ENCODE measurements around the gene ACOXL. TPM values are rescaled to one million over a fixed set of nuclear protein-coding genes. Genes with fewer than 3 reads are reported as not detected.

The ACOXL gene
- total RNA-seq, 1 donor from 2014 or later: not detected

DNA sequence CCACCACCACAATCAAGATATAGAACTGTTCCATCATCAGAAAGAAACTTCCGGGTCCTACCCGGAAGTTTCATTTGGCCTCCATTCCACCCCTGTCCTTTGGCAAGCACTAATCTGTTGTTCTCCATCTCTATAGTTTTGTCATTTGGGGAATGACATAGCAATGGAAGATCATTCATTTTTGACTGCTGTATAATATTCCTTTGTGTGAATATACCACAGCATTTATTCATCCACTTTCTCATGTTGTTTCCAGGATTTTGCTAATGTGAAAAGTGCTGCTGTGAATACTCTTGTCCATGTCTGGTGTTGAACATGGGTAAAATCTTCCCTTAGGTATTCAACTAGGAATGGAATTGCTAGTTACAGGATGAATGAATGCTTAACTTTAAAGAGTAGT is 53.1 kb downstream of the ACOXL start:
- DNase-seq (ENCODE audit: low spot score in 2 of 2) (no peak), FAIRE-seq (no peak)

DNA sequence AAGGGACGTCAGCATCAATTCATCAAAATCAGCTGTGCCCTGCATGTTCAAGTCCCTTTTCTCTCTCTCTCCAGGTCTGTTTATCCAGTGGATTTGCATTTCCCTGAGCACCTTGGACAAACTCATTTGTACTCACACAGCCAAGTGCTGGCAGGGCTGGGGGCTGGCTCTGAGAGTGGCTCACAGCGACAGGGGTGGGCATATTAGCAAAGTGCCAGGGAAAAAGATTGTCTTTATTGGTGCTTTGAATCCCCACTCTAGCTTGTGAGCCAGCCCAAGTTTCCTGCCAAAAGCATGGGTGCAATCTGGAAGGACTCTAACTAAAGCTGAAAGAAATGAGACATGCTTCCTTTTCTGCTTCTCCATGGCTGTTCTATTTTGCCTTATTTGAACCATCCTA is 56.6 kb downstream of the ACOXL start:
- DNase-seq (ENCODE audit: low spot score in 2 of 2): no peak
- FAIRE-seq: no peak

DNA sequence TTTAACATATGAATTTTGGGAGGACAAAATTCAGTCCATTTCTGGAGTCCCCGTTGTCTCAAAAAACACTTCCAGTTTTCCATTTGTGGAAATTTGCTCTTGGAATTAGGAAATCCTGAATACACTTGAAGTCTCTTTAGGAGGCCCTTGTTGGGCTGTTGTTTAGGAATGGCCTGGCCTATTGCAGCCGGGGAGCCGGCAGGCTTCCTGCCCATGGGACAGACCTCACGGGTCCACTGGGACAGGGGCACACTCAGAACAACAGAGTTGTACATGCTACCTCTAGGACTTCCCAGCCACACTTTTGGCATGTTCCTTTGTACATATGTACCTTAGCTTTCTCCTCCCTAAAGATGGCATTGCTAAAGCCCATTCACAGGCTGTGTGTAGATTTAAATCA is 57.3 kb downstream of the ACOXL start:
- FAIRE-seq: no peak
- no peak for DNase-seq (ENCODE audit: low spot score in 2 of 2)

DNA sequence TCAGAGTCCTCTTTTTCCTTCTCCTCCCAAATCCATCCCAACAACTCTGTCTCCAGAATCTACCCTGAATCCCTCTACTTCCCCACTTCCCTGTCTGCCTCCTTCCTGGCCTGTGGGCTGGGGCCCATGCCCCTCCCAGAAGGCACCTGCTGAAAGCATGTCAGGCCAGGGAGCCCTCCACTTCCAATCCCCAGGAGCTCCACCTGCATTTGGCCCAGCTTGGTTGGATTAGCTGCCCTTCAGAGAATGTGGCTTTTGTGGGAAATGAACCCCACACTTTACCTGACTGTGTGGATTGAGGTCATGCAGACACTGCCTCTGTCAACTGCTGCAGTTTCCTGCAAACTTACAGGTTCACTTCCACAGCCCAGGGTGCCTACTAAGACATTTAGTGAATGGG is 58.5 kb downstream of the ACOXL start:
- FAIRE-seq (no peak), DNase-seq (ENCODE audit: low spot score in 2 of 2) (no peak)

DNA sequence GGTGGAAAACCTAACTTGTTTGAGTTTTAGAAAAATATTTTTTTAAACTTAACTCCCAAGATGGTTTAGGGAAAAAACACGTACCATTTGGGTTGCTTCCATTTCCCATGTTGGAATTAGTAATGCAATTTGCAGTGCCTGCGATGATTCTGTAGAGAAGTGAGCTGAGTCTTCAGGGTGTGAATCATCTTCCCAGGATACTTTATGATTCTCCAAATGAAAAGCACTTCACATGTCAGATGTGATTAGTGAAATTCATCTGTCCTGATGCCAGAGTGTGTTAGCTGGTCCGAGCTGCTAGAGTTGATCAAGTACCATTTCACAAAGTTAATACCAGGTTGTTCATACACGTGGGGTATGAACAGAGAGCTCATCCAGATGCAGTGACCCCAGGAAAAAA is 59.1 kb downstream of the ACOXL start:
- FAIRE-seq (no peak), DNase-seq (ENCODE audit: low spot score in 2 of 2) (no peak)

DNA sequence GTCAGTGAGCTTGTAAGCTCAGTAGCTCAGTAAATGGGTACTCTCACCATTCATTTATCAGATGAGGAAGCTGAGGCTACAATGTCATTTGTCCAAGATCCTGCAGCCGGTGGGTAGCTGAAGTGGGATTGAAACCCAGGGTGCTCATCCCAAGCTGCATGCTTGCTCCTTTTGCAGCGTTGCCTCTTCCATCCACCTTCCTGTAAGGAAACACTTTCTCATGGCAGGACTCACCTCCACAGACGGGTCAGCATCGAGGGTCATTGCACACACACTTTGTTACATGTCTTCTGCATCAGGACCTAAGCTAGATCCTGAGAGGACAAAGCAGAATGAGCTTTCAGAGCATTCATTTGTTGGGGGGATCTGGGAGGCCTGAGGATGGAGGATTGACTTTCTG is 60.7 kb downstream of the ACOXL start:
- DNase-seq (ENCODE audit: low spot score in 2 of 2) (no peak), FAIRE-seq (no peak)

DNA sequence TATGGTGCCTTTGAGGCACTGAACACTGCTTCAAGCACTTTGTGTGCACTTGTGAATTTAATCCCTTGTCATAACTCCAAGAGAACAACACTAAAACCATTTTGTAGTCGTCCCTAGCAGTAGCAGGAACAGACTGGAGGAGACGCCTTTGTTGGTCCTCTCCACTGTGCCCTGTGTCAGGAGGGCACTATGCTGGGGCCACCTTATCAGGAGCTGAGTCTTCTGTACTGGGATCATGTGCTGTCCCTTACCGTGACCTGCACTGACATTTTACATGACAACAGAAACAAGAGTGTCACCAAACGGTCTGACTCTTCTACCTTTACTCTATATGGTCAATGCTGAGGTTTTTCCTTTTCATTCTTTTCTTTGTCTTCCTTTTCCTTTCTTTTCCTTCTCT is 62.0 kb downstream of the ACOXL start:
- FAIRE-seq (no peak), DNase-seq (ENCODE audit: low spot score in 2 of 2) (no peak)

DNA sequence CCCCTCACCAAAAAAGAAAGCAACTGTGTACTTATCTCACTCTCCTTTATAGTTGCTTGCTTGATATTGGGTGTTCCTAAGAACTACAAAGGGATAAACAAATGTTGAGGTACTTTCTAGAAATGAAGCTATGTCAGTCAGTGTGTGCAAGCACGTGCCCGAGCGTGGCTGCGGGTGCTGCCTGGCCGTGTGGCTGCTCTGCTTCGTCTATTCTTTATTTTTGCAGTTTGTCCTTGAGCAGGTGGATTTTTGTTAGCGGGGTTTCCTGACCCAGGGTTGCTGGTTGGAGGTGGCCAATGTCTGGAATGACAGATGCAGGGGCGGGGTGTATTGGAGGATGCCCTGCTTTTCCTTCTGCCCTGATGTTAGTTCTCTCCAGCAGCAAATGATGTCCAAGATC is 62.6 kb downstream of the ACOXL start:
- FAIRE-seq (no peak), DNase-seq (ENCODE audit: low spot score in 2 of 2) (no peak)

DNA sequence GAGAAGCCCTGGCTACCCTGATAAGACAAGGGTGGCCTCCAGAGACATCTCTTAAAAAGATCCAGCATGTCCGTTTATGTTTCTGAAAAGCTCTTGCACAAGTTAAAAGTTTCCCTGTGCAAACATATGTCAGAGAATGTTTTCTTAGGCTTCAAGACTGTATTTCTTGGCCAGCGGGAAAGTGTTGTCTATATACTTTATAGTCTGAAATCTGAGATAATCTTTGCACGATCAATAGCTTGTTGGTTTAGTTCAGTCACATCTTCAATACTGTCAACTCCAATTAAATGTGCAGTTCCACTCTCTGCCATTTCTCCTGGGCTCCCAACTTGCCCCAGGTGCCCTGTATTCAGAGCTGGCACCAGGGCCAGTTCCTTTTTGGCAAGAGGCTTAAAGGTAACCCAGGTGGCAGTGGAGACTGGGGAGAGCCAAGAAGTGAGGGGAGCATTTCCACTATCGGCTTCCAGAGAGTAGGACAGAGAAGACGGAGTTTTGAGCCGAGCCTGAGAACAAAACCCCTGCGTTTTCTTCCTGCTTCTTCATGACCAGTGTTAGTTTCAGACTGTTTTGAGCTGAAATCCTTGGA is 64.4 kb downstream of the ACOXL start:
- FAIRE-seq (no peak), DNase-seq (ENCODE audit: low spot score in 2 of 2) (no peak)

DNA sequence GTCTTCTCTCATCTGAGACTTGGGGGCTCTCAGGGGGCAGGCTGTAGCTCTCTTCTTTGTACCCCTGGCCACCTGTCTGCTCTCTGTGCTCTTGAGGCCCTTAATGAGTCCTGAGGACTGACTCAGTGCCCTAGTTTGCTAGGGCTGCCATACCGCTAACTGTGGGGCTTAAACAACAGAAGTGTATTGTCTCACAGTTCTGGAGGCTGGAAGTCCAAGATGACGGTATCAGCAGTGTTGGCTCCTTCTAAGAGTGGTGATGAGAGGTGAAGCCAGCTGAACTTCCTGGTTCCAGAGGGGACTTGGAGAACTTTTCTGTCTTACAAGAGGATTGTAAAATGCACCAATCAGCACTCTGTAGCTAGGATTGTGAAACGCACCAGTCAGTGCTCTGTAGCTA is 67.0 kb downstream of the ACOXL start:
- no peak for DNase-seq (ENCODE audit: low spot score in 2 of 2)
- no peak for FAIRE-seq

DNA sequence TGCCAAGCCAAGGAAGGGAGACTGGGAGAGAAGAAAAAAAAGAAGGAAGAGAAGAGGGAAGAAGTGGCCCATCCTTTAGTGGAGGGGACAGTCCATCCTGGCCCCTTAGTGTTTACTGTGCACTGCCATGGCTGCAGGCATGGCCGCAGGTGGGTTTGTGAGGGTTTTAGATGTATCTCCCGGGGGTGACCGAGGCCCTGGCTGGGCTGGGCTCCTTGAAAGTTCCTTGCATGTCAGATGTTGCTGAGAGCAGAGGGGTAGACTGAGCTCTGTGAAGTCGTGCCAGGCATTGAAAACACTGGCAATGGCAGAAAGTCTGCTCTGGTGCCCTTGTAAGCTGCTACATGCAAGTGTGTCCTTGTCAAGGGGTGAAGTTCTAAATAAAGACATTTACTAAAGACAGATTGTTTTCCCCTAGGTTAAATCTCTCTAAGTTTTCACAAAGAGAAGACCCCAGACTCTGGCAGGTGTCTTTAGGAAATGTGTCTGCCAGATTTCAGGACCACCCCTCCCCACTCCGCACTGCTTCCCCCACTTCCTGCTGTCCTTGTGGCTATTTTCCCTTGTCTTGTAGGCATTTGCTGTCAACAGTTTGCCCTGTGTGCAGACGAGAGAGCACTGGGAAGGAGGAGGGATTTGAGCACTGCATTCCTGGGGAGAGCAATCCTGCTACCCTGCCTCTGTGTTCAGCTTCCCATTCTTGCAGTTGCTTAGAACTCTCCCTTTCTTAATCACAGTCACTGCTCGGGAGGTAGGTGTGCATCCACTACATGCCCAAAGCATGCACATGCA is 68.4 kb downstream of the ACOXL start:
- DNase-seq (ENCODE audit: low spot score in 2 of 2): no peak
- FAIRE-seq: no peak

DNA sequence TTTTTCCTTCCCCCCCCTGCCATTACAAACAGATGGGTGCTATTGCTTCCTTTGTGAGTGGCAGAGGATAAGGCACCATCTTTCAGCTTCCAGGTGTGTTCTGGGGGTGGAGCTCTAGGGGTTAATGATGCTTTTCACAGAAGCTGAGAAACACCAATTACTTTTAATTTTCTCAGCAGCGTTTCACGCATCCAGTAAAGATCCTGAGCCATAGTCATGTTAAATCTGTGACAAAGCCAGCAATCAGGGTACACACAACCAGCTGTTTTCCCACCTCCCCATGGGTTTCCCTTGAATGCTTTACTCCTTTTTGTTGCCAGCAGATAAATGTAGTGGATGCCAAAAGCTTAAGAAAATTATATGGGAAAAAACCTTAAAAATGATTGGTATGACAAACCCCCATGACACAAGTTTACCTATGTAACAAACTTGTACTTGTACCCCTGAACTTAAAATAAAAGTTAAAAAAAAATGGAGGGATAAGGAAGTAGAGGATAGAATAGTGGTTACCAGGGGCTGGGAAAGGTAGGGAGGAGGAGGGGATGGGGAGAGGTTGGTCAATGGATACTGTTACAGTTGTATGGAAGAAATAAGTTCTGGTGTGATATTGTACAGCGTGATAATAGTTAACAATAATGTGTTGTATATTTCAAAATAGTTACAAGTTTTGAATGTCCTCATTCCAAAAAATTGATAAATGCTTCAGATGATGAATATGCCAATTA is 70.0 kb downstream of the ACOXL start:
- FAIRE-seq (no peak), DNase-seq (ENCODE audit: low spot score in 2 of 2) (no peak)

DNA sequence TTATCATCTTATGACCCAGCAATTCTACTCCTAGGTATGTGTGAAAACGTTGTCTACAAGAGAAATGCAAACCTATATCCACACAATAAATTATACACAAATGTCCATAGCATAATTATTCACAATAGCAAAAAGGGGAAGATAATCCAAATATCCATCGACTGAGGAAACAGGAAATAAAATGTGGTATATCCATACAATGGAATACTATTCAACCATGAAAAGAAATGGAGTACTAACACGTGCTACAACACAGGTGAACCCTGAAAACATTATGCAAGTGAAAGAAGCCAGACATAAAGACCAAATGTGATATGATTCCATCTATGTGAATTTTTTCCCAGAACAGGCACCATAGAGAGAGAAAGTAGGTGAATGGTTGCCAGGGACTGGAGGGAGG is 72.1 kb downstream of the ACOXL start:
- no peak for DNase-seq (ENCODE audit: low spot score in 2 of 2)
- no peak for FAIRE-seq

DNA sequence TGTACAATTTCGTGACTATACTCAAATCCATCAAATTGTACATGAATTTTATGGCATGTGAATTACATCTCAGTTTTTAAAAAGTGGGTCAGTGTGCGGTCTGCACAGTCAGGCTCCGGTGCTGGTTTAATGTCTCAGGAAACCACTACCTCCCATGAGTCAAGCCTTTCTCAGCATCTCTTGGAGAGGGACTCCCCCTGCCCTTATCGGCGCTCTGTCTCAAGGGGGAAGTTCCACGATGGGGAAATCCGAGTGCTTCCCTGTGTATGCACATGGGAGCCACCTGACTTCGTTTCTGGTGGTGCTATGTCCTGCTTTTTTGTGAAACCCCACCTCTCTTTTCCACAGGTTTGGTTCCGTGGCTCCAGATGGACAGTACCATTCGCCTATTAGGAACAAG is 72.5 kb downstream of the ACOXL start:
- FAIRE-seq (no peak), DNase-seq (ENCODE audit: low spot score in 2 of 2) (no peak)

DNA sequence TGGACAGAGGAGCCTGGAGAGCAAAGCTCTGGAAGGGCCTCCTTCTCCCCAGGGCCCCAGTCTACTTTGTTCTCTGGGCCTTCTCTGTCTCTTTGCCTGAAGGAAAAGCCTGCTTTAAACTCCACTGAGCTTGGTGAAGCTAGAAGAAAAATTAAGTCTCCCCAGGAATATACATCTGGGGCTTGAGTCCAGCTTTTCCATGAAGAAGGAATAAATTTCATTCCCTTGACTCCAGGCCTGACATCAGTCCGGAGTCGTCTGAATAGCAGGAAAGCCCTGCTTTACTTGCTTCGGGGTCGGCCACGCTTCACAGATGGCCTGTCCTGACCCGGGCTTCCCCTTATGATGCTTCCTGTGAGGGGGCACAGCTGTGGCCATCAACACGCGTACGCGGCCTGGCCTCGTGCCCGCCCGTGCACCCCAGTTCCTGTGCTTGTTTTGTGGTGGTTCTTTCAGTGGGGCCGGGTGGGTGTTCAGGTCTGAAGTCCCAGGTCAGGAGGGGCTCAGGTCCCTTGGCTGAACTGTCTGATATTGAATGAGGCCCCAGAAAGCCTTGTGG is 73.6 kb downstream of the ACOXL start:
- DNase-seq (ENCODE audit: low spot score in 2 of 2) (no peak), FAIRE-seq (no peak)

DNA sequence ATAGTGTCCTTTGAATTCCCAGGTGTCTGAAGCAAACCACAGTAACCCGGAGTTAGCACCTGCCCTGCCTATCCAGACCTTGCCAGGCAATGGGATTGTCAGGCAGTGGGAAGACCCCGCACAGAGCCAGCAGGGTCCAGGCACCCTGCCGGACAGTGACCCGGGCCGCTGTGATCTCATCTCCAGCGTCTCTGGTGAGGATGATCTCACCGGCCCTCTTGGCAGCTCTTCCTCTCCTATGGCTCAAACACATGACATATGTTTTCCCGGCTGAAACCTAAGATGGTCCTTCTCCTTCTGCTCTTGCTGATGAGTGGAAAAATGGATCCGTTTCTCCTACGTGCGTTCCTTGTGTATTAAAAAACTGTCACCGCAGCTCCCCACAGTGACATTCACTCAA is 75.1 kb downstream of the ACOXL start:
- DNase-seq (ENCODE audit: low spot score in 2 of 2) (no peak), FAIRE-seq (no peak)

DNA sequence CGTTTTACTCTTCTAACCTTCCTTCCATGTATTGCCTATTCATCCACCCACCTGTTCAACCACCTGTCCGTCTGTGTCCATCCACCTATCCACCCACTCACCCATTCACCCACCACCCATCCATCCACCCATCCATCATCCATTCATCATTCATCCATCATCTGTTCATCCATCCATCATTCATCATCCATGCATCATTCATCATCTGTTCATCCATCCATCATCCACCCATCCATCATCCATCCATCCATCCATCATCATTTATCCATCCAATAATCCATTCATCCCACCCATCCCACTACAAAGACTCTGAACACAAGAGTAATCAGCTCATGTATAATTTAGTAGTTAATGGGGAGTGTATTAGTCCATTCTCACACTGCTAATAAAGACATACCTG is 78.0 kb downstream of the ACOXL start:
- DNase-seq (ENCODE audit: low spot score in 2 of 2): no peak
- FAIRE-seq: no peak

DNA sequence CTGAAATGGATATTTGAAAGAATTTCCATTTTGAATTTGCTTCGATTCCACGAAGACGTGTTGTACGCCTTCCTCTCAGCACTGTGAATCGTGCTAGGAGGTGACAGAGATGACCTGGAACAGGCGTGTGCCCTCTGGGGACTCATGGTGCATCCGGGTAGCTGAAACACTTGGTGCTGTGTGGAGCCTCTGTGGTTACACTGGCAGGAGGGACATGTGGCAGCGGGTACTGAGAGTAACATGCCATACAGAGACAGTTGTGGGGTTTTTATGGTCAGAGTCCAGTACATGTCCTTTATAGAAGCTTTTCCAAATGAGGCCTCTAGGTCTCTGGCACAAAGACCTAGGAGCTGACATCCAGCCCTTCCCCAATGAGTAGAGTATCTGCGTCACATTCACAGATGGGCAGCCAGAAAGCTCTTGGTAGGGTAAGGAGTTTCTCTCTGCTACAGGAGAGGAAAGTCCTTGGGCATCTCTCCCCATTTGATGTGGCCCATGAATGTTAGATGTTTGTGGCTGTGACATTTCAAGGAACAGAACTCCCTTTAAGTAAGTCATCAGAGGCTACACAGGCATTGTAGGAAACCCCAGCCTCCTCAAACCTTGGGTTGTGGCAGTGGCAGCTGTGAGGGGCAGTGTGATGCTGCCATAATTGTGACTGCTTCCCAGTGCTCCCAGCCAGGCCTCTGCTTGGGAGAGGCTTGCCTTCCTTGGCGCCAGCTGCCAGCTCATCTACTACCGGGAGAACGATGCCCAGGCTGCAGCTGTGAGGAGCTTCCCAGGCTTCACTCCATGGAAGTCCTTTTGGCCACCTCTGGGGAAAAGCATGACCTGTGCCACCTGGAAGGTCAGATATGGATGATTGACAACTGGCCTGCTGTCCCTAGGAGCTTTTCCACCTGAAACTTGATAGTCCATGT is 80.6 kb downstream of the ACOXL start:
- no peak for FAIRE-seq
- no peak for DNase-seq (ENCODE audit: low spot score in 2 of 2)

DNA sequence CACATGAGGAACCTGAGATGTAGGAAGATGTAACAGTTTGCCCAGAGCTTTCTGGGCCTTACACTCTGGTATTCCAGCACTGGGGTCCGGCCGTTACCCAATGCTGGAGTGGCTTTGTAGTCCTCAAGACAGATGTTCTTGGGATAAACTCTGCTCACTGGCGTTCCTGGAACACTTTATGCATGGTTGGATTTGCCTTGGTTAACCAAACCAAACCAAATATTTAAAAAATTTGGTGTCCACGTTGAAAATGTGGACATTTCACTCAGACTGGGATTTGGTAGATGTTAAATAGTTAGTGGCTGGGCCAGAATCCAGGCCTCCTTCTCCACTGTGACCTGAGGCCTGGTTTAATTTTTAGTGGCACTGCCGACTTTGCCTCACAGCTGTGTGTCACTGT is 81.5 kb downstream of the ACOXL start:
- FAIRE-seq (no peak), DNase-seq (ENCODE audit: low spot score in 2 of 2) (no peak)

DNA sequence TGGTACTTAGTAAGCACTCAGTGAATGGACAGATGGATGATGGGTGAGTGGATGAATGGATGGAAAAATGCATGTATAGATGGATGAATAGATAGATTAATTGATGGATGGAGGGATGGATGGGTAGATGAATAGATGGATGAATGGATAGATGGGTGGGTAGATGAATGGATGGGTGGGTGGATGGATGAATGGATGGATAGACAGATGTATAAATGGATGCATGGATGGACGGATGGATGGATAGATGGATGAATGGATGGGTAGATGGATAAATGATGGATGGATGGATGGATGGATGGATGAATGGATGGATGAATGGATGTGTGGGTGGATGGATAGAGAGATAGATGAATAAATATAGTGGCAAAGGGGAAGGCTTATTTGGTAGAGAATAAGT is 83.6 kb downstream of the ACOXL start:
- DNase-seq (ENCODE audit: low spot score in 2 of 2) (no peak), FAIRE-seq (no peak)

Measured in frontal cortex (tissue), 4 donors.